Measurements from ENCODE around the gene NIPAL4.

NIPAL4 gene

GRCh38 chr5:157486221-157486681 is 26.2 kb downstream of the NIPAL4 start:
- DNase-seq = no peak

DNA sequence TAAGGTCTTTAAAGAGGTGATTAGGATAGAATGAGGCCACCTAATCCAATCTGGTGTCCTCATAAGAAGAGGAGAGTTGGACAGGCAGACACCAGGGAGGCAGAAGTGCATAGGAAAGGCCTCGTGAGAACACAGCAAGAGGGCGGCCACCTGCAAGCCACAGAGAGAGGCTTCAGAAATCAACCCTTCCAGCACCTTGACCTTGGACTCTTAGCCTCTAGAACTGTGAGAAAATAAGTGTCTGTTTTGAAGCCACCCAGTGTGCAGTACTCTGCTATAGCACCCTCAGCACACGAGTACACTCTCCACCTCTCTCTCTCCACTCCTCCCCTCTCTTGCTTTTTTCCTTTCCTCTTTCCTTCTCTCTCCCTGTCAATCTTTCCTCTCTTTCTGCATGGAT is 26.8 kb downstream of the NIPAL4 start:
- DNase-seq = no peak

DNA sequence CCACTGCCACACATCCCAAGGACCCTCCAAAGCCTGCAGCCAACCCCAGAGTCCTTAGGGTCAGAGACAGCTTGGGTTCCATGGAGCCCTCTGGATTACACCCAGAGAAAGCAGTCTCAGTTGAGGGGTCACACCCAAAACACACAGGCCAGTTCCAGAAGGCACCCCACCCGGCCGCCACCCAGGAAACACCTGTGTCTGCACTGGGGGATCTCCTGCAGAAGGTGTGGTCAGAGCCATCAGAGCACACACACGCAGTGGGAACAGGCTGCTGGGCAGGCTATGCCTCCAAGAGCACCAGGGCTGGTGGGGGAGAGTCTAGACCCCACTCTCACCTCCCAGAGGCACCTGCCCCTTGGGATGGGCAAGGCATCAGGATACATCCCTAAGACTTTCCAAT is 27.3 kb downstream of the NIPAL4 start:
- no peak for DNase-seq

GRCh38 chr5:157491471-157491995 is 31.5 kb downstream of the NIPAL4 start:
- no peak for DNase-seq

DNA sequence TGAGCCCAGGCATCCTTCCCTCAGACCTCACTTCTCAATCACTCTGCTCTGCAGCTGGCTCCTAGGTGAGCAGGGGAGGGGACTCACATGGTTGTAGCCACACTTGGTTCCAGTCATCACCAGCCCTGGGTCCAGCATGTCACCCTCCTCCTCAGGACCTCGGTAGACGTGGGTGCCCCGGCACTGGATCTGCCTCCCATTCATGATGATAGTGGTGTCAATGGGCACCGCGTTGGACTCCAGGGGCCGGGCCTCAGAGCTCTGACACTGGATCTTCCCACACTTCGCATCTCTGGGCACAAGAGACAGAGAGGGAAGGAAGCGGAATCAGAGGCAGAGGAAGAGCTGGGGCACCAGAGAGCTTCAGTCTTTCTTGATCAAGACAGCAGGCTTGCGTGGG is 32.9 kb downstream of the NIPAL4 start:
- no peak for DNase-seq

DNA sequence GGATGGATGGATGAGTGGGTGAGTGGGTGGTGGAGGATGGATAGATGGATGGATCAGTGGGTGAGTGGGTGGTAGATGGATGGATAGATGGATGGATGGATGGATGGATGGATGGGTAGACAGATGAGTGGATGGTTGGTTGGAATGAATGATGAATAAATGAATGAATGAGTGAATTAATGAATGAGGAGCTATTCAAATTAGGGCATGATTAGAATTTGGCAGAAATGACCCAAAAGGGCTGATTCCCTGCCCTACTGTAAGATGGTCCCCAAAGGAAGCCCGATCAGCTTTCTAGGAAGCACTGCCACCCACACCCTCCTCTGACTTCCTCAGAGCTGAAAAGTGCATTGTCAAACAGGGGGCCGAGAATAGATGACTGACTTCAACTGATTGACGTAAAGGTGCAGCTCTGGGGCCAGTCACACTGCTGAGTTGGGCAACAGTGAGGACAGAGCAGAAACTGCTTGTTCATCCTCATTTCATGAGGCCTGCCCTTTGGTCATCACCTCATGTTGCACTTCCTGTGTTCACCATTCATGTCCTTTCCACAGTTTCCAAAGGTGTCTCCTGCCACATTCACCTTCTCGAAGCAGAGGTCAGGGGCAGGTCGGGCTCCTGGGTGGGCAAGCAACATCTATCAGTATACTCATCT is 34.3 kb downstream of the NIPAL4 start:
- DNase-seq = no peak

DNA sequence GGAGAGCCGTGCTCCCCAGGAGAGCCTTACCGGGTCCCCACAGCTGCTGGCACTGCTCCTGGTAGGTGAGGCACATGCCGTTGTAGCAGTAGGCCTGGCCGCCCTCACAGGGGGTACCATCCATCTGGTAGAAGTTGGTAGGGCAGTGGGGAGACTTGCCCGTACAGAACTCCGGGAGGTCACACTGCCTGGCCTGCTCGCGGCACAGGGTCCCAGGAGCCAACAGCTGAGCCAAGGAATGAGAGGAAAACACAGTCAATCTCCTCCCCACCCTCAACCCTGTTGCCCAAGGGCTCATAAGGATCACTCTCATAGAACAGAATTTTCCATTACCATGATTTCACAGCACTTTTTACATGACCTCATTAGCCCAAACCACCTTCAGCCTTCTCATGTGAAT is 36.9 kb downstream of the NIPAL4 start:
- DNase-seq = no peak

DNA sequence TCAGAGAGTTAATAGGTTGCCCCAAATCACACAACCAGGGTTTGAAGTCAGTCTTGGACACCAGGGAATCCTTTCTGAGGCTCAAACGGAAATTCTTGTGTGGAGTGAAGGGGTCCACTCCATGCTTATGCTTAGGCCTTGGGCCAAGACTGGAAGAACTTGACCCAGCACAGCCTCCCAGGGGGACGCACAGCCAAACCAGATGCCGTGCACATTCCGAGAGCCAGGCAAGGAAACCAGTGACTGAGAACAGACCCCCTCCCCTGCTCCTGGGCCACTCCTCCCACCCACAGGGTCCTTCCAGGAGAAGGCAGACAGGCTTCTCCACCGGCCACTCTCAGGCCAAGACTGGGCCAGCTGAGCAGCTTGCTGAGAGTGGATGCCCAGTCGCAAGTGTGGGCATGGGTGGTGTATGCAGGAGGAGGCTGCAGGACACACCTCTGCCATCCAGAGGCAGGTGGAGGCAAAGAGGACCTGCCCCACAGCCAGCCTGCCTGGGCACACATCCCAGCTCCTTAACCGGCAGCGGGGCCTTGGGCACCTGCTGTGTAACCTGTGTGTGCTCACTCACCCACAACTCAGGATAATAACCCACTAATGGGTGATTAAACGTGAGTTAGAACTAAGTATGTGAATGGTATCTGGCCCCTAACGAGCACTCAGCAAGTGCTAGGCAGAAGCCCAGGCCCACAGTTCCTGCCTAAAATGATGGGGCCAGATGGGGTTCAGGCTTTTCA is 38.0 kb downstream of the NIPAL4 start:
- no peak for DNase-seq

DNA sequence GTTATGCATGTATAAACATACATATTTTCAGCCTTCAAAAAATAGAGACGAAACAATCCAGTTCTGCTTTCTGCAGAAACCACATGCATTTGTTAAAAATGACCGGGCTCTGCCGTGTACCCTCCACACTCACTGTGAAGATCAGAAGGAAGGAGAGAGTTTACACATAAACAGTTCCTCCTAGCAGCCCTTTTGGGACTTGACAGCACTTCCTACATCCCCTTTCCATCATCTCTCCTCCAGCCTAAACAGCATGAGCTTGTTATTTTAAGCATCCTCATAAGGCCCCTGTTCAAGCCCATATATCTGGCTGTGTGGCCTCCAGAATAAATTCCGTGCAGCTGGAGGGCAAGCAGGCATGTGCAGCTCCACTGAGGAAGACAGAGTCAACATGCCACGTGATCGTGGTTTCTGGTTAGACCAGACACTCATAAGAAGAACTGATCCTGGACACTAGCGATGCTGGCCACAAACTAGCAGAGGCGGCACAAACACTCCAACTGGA is 42.2 kb downstream of the NIPAL4 start:
- DNase-seq = no peak

GRCh38 chr5:157504053-157504452 is 44.0 kb downstream of the NIPAL4 start:
- no peak for DNase-seq

- DNase-seq = no peak
Measured at GRCh38 chr5:157505496-157505895, 45.5 kb downstream of the NIPAL4 start.

- DNase-seq = no peak
Measured at GRCh38 chr5:157506066-157506590, 46.1 kb downstream of the NIPAL4 start.

DNA sequence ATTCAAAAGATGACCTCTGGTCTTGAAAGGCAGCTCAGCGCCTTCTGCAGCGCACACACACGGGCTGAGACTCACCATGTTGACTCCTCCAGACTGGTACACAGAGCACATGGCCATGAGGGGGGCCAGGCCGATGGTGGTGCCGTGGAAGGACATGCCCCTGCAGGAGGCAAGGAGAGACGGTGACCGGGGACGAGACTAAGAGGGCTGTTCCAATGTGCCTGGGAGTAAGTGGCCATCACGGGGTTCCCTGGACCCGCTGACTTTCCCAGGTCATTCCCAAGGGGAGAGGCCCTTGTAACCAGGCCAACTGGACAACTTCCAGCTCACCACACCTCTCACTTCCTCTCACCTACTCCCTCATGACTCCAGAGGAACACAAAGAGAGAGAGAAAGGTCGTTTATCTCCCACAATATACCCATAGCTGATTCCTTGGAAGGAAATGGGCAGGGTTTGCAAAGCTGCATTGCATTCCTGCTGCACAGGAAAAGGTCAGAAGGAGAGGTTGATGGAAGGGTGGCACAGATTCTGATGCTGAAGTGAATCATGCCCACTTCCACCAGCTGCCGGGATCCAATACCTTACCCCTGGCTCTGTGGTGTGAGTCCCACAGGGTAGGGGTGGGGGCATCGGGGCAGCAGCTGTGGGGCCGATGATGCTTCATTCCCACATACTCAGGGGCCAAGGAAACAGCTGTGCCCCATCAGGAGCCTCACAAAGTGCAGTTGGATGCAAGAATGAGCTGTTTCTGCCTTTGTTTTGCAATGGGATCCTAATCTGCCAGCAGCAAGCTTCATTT is 47.2 kb downstream of the NIPAL4 start:
- DNase-seq = no peak

DNA sequence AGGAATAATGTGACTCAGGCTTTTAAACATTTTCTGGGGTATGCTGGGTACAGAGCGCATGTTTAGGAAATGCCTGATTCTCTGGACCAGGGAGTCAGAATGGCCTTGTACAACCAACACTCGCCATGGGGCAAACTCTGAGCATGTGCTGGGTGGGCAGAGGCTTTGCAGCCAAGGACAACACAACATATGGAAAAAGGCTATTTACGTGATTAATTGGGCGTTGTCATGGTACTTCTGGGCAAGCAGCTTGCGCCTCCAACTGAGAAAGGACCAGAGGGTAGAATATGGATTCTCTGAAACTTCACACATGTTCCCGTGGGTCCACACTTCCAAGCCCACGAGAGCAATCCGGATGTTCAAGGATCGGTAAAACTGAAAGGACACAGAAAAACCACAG is 49.1 kb downstream of the NIPAL4 start:
- DNase-seq = no peak

GRCh38 chr5:157509587-157509986 is 49.6 kb downstream of the NIPAL4 start:
- no peak for DNase-seq

DNA sequence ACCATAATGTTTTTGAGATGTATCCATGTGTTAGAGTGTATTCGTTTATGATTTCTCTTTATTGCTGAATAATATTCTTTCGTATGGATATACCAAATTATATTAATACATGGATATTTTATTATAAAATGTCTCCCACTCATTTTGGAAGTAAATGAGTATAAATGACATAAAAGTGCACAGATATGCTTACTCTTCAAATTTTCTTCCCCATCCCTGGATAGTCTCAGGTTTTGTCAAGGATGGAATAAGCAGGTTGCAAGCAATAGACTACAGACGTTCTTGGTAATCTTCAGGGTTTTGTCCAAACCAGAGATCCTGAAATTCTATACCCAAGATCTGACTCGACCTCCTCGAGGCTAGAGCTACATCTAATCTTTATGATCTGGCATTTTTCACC is 50.7 kb downstream of the NIPAL4 start:
- no peak for DNase-seq

GRCh38 chr5:157511651-157512644 is 51.9 kb downstream of the NIPAL4 start:
- DNase-seq = no peak

GRCh38 chr5:157513182-157513581 is 53.2 kb downstream of the NIPAL4 start:
- DNase-seq = no peak

GRCh38 chr5:157514974-157515373 is 55.0 kb downstream of the NIPAL4 start:
- no peak for DNase-seq

- DNase-seq = no peak
Measured at GRCh38 chr5:157516006-157516405, 56.0 kb downstream of the NIPAL4 start.

GRCh38 chr5:157516626-157517325 is 56.8 kb downstream of the NIPAL4 start:
- no peak for DNase-seq

Measured in stimulated activated naive CD4-positive, alpha-beta T cell (primary cell).